ENCODE results near the gene PPARA. TPM values are rescaled to one million over a fixed set of nuclear protein-coding genes. Genes with fewer than 3 reads are reported as not detected.

The PPARA gene
- total RNA-seq, 1 experiment from 2014 or later = 9.6 TPM

DNA sequence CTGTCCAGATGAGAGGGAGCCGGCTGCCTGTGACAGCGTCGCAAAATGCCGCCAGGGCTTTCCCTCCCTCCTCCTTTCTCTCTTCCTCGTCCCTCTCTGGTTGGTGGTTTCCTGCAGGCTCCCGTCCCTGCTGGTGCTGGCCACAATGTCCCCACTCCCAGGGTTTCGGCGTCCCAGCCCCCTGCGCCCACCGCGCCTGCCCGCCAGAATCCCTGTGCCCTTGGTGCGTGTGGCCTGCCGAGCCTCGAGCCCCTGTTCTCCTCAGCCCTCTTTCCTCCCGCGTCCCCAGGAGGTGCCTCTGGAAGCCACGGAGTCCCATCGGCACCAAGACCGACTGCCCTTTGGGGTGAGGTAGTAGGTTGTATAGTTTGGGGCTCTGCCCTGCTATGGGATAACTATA, 37.9 kb upstream of the PPARA start:
- in situ Hi-C loops (cut with HindIII; ENCODE audit: low pct_unique_long_range_greater_than_20kb, low sequenced_read_pairs) = no loop called here
- no peak for DNase-seq (ENCODE audit: low read depth)

DNA sequence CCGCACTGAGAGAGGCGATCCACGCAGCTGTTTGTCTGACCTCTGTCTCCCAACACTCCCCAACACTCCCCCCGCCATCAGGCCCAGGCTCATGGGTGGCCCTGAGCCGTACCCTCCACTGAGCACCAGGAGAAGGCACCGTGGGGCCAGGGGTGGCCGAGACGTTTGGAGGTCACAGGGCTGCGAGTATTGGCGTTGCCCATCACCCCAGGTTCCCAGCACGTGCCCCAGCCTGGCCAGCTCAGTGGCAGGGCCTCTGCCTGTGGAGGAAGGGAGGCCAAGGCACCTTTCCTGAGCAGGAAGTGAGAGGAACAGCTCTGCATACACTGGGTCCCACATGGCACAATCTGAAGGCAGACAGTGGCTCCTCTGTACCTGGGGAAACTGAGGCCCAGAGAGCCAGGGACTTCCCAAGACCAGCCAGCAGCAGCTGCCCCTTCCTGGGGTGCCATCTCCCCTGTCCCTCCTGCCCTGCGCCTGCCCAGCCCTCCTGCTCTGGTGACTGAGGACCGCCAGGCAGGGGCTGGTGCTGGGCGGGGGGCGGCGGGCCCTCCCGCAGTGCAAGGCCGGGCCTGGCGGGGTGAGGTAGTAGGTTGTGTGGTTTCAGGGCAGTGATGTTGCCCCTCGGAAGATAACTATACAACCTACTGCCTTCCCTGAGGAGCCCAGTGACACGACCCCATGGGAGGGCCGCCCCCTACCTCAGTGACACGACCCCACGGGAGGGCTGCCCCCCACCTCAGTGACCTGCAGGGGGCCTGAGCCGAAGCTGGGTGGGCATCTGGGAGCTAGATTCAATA, 37.0 kb upstream of the PPARA start:
- DNase-seq (ENCODE audit: low read depth) = no peak
- in situ Hi-C loops (cut with HindIII; ENCODE audit: low pct_unique_long_range_greater_than_20kb, low sequenced_read_pairs) = no loop called here

DNA sequence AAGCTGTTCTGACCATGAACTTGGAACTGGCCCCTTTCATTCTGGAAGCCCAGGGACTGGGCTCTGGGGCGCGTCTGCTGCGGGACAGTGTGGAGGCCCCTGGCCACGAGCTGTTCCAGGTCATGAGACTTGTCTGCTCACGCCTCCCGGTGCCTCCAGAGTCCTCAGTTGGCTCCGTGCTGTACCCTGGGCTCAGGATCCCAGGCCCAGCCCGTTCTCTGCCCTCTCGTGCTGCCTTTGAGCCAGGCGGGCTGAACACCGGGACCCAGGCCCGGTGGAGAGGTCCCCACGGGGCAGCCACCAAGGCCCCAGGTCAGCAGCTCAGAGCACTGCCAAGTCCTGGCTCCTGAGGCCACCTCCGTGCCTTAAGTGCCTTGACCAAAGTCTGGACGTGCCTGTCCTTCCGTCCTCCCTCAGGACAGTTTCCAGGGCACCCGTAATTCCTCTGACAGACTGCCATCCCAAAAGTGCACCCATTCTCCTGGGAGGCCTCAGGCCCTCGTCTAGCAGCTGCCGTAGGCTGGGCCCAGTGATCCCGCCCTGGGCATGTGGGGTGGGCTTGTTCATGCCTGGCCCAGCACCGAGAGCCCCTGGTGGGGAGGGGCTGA, 36.3 kb upstream of the PPARA start:
- DNase-seq (ENCODE audit: low read depth) = no peak
- in situ Hi-C loops (cut with HindIII; ENCODE audit: low pct_unique_long_range_greater_than_20kb, low sequenced_read_pairs) = no loop called here

DNA sequence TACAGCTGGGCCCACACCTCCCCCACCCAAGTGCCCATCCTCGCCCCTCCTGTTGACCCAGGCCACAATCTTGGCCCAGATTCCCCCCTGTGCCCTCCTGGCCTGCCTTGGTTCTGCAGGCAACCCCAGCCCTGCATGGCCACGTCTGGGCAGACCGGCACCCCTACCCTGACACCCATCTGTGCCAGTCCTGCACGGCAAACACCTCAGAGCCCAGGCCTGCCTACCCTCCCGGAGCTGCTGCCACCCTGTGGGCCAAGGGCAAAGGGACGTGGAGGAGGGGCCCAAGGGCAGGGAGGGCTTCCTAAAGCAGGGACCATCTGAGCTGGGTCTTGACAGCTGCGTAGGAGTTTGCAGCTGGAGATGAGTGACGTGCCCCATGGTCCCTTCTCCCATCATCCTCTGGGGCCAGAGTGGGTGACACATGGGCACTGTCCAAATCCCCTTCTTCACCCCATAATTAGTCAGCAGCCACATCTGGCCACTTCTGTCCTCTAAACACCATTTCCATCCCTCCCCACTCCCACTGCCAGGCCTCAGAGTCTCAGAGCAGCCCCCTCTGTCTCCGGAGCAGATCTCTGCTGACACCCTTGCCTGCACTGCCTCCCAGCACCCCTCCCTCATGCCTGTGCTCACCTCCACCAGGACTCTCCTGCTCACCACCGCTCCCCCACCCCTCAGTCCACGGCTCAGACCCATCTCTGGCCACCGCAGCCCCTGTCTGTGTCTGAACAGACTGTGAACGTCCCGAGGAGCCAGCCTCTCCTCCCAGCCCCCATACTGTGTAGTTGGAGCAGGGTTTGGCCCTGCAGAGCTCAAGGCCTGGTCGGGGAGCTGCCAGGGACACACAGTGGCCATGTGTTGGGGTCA, 35.6 kb upstream of the PPARA start:
- DNase-seq (ENCODE audit: low read depth) = peak; percentile 51
- in situ Hi-C loops (cut with HindIII; ENCODE audit: low pct_unique_long_range_greater_than_20kb, low sequenced_read_pairs) = no loop called here

DNA sequence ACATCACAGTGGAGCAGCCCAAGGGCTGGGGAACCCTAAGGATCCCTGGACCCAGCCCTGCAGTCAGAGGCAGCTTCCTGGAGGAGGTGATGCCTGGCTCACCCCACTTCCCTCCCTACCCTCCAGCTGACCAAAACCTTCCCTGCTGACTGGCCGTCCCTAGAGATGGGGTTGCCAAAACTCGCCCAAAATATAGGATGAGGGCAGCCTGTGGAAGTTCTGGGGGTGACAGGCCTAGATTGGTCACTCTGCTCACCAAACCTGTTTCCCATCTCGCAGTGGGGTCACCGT, 35.0 kb upstream of the PPARA start:
- DNase-seq (ENCODE audit: low read depth) = peak; percentile 29

DNA sequence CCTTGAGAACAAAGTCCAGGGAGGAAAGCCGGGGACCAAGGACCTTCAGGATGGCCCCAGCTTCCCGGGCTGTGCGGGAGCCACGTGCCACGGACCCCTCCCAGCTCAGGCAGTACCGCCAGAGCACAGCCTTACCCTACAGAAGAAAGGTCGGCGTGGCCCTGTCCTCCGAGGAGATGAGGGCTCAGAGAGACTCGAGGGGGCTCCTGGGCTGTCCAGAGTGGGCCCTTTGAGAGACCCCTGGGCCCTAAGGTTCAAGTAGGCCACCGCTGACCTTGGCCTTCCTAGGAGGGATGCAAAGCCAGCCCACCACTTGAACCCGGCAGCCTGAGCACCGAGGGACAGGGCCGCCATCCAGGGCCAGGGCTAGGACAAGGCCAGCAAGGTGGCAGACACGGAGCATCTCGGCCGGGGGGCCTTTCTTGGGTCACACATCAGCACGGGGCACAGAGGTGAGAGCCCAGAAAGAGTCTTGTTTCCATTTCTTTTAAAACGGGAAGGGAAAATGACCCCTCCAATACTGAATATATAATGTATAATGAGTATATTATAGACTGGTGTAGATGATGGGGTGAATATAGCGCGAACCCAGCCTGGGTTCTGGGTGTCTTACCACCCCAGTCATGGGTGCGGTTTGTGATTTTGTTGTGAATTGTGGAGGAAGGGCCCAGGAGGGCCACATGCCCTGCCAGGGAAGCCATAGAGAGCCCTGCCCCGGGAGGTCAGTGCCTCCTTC, 34.4 kb upstream of the PPARA start:
- no peak for DNase-seq (ENCODE audit: low read depth)
- in situ Hi-C loops (cut with HindIII; ENCODE audit: low pct_unique_long_range_greater_than_20kb, low sequenced_read_pairs) = no loop called here

More for the DNA sequence above, 35.0 kb upstream of the PPARA start:
- in situ Hi-C loops (cut with HindIII; ENCODE audit: low pct_unique_long_range_greater_than_20kb, low sequenced_read_pairs) = no loop called here

DNA sequence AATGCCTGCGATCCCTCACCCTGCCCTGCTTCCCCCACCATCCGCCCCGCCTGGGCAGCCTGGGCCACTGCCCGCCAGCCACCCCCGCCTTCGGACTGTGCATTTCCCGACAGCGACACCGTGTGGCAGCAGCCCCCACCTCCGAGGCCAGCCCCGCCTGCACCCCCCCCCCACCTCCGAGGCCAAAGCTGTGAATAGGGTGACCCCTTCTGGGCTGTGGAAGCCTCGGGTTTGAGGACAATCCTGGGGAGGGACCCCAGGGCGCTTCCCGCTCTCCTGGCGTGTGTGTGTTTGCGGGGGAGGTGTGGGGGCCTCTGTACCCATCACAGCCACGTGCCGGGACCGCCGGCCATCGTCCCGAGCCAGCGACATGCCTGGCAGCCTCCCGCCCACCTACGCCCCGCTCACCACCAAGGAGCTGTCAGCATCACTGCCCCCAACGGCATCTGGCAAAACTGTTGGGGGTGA, 33.8 kb upstream of the PPARA start:
- in situ Hi-C loops (cut with HindIII; ENCODE audit: low pct_unique_long_range_greater_than_20kb, low sequenced_read_pairs) = no loop called here
- peak; percentile 69 for DNase-seq (ENCODE audit: low read depth)

DNA sequence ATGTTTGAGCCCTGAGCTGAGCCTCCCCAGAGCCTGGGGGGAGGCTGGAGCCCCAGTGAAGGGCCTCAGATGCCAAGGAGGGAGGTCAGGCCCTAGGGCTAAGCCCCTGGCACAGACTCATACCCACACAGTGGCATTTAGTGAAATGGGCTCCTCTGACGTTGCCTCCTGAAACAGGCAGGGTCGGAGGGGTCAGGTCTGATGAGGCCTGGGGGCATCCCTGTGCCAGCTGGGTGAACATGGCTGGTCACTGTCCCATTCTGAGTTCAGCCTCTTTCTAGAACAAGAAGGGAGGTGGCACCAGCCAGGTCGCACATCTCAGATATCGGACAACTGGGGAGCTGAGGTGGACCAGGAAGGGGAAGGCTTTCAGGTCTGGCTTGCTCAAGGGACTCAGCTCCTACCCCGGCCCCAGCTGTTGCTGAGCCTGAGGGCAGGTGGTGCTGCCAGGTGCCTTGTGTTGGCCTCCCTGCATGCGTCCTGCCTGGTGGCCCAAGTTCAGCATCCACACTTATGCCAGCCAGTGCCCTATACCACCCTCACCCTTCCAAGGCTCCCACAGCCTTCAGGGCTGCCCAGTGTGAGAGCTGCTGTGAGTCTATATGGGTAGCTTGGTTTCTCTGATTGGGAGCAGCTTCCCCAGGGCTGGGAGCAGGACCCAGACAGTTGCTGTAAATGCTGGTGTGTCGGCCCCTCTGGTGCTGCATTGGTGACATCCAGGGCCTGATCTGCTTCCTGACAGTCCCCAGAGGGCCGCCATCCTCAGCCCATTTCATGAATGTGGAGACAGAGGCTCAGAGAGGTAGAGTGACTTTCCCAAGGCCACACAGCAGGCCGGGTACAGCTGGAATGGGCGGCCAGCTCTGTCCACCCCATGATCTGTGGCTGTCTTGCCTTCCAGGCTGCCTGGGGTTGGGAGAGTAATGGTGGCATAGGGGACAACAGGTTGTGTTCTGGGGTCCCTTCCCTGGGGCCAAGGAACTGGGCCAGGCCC, 32.8 kb upstream of the PPARA start:
- DNase-seq (ENCODE audit: low read depth) = no peak
- in situ Hi-C loops (cut with HindIII; ENCODE audit: low pct_unique_long_range_greater_than_20kb, low sequenced_read_pairs) = no loop called here

DNA sequence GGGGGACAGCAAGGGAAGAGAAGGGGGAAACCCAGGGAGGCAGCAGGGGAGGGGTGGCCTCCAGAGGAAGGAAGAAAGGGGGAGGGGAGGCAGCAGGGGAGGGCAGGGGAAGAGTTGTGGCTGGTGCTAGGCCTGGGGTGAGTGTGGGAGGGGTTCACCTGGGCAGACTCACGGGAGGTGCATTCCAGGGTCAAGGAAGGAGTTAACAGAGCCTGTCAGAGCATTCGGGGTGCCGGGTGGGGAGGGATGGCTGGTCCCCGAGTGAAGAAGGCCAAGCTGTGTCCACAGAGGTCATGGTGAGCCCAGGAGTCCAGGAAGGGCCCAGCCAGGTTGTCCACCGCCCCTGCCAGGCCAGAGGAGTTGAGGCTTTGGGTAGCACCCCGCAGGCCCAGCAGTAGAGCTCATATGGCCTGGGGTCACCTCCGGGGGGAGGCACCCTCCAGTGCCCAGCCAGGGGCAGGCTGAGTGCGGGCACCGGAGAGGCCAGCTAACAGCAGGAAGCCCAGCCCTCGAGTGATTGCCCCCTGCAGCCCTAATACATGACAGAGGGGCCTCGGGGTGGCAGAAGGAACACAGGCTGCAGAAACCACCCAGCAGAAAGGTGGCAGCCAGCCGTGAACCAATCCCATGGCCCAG, 31.1 kb upstream of the PPARA start:
- in situ Hi-C loops (cut with HindIII; ENCODE audit: low pct_unique_long_range_greater_than_20kb, low sequenced_read_pairs) = no loop called here
- no peak for DNase-seq (ENCODE audit: low read depth)

DNA sequence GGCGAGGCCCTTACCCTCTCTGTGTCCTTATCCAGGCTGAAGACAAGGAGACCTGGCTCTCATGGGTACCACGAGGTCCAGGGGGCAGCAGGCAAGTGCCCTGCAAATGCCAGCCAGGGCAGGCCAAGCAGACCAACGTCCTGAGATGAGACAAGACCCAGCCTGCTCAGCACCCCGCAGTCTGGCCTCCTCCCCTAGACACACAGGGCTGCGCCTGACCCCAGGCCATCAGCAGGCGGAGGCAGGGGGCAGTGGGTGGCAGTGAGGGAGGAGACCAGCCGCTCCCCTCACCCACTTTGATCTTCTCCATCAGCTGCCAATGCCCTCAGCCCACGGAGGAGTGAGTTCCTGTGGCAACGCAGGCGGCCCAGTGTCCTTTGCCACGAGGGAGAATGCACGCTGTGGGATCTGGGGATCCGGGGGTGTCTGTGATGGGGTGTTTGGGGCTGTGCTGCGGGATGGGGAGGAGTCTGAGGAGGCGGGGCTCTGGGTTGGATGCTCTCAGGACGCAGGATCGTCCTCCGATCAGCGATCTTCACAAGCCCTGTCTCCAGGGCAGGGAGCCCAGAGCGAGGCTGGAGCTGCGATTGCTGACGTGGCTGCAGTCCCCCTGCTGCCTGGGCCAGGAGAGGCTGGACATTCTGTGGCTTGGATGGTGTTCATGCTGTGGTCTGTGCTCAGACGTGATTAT, 30.5 kb upstream of the PPARA start:
- no peak for DNase-seq (ENCODE audit: low read depth)
- in situ Hi-C loops (cut with HindIII; ENCODE audit: low pct_unique_long_range_greater_than_20kb, low sequenced_read_pairs) = no loop called here

DNA sequence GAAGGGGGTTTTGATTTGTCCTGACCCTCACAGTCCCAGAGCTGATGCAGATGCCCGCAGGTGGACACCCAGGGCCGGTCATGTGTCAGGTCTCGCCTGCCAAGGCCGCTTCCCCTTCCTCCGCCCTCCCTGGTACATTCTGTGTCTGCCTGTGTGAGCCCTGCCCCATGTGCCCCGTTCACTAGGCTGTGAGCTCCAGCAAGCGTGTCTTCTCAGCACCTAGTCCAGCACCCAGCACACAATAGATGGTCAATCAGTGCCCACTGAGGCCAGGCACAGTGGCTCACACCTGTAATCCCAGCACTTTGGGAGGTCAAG, 29.9 kb upstream of the PPARA start:
- in situ Hi-C loops (cut with HindIII; ENCODE audit: low pct_unique_long_range_greater_than_20kb, low sequenced_read_pairs) = no loop called here

DNA sequence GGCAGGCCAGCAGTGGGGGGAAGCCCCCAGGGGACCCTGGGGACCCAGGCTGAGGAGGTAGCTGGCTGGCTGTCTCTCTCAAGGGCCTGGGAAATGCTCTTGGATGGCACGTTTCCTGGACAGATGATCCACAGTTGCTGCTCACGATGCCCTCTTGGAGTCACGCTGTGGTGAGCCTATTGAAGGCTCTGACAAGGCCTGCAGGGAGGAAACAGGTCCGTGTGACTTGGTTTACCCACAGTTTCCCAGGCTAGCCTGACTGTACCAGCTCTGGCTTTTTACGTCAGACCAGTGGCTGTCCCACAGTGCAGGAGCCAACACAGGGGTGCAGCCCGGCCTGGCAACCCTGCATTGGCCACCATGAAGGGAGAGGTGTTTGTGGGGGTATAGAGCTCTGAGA, 29.2 kb upstream of the PPARA start:
- no peak for DNase-seq (ENCODE audit: low read depth)
- in situ Hi-C loops (cut with HindIII; ENCODE audit: low pct_unique_long_range_greater_than_20kb, low sequenced_read_pairs) = no loop called here

More for the DNA sequence above, 29.9 kb upstream of the PPARA start:
- no peak for DNase-seq (ENCODE audit: low read depth)

DNA sequence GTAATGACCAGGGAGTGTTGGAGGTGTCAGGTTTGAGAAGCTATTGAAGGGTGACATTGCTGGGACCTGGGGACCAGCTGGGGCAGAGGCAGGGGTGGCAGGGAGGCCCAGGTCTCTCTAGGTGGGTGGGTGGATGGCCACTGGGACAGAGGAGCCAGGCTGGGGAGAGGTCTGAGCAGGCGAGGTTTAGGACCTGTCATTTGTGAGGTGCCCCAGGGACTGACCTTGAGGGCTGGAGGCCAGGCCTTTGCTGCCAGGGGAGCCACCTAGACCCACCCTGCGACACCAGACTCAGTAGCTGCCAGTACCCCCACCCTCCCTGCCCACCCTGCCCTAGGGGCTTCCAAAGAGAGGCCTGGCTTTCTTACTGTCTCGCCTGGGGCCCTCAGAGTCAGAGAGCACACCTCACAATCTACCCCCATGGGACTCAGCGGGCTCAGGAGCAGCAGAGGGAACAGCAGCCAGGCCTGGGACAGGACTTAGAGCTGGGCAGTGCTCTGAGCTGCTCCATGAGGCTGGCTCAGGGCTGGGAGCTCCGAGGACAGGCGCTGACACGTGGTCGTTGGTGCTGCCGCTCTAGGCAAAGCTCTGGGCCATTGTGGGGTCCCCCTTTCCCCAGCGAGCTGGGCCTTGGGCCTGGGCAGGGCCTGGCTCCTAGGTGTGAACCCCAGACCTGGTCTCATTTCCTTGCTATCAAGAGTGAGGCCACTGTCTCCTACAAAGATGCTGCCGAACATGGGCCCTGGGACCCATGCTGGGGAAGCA, 28.6 kb upstream of the PPARA start:
- DNase-seq (ENCODE audit: low read depth) = no peak
- in situ Hi-C loops (cut with HindIII; ENCODE audit: low pct_unique_long_range_greater_than_20kb, low sequenced_read_pairs) = no loop called here

DNA sequence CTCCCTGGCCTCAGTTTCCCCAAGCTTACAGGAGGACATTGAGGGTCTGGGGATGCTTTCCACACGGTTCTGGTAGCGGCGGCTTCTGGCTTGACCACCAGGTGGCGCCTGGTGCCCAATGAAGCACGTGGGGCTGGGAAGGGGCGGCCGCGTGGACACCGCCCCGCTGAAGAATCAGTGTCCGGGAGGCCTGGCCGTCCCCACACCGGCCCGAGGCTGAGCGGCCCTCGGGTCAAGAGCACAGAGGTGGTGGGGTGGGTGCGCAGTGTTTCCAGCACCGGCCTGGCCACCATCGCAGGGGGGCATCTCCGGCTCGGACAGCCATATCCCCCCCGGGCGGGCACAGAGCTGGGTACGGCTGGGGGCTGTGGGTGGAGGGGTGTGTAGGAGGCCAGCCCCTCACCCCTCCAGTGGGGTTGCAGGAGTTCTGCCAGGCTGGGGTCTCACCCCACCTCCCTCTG, 27.8 kb upstream of the PPARA start:
- in situ Hi-C loops (cut with HindIII; ENCODE audit: low pct_unique_long_range_greater_than_20kb, low sequenced_read_pairs) = no loop called here
- DNase-seq (ENCODE audit: low read depth) = peak; percentile 46

DNA sequence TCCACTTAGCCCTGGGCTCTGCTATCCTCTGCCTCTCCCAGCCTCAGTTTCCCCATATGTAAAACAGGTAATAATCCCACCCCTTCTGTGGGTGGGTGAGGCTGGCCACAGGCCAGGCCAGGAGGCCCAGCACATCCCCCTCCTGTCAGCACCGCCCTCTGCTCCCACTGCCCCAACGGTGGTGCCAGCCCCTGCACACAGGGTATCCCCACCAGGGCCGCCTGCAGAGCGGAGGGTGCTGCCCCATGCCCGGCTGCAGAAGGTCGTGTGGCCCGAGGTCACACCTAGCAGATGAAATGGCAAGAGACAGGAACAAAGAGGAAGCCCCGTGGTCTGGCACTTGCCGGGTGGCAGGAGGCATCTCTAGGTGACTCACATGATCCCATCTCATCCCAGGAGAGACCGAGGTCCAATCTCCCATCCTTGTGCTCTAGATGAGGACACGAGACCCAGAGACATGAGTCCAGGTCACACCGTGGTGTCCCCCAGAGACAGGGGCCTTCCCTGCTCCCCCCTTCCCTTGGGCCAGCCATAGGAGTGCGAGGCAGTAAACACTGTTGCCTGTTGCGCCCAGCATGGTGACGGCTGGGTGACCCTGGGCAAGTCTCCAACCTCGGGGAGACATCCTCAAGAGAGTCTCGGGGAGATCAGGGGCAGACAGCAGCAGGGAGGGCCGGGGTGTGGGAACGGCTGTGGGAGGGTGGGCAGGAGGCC, 27.2 kb upstream of the PPARA start:
- DNase-seq (ENCODE audit: low read depth) = no peak
- in situ Hi-C loops (cut with HindIII; ENCODE audit: low pct_unique_long_range_greater_than_20kb, low sequenced_read_pairs) = no loop called here

Measured in Caki2 (cell line).